SK-N-SH treated with all-trans-retinoic acid at 6 μM for 48 hours (cell line): ENCODE data around the gene ABR.
"Not testable (repeated sequence)": the region's sequence is repeated elsewhere in the genome, so short reads cannot be mapped to it uniquely, and the experiment has no call there.

ENCODE experiments used
- CREB5 ChIP-seq: fragments of 250-450 bp; sonication (Bioruptor Pico); IDR thresholded peaks from 2 replicates; pipeline ENCODE4 v1.5.1; 2020; ENCODE audit warnings: low read depth, mild to moderate bottlenecking, moderate library complexity
- CSDC2 ChIP-seq: fragments of 250-450 bp; sonication (Bioruptor Pico); IDR thresholded peaks from 2 replicates; pipeline ENCODE4 v1.5.0; 2020; ENCODE audit warnings: mild to moderate bottlenecking, moderate library complexity
- OSR1 ChIP-seq: fragments of 250-450 bp; sonication (Bioruptor Pico); IDR thresholded peaks from 2 replicates; pipeline ENCODE4 v1.8.0; 2022; ENCODE audit warnings: moderate library complexity, mild to moderate bottlenecking, inconsistent platforms
- PATZ1 ChIP-seq: fragments of 250-450 bp; sonication (Bioruptor Pico); IDR thresholded peaks from 2 replicates; pipeline ENCODE4 v1.8.0; 2020; ENCODE audit warnings: mild to moderate bottlenecking, moderate library complexity, borderline replicate concordance
- PPARA ChIP-seq: fragments of 250-450 bp; sonication (Bioruptor Pico); IDR thresholded peaks from 2 replicates; pipeline ENCODE4 v1.5.0; 2020; ENCODE audit warnings: mild to moderate bottlenecking, borderline replicate concordance
- RARB ChIP-seq: fragments of 250-450 bp; sonication (Bioruptor Pico); IDR thresholded peaks from 2 replicates; pipeline ENCODE4 v1.8.0; 2021; ENCODE audit warnings: mild to moderate bottlenecking, moderate library complexity
- TSHZ2 ChIP-seq: fragments of 250-450 bp; sonication (Bioruptor Pico); IDR thresholded peaks from 2 replicates; pipeline ENCODE4 v1.5.0; 2020; ENCODE audit warnings: mild to moderate bottlenecking, moderate library complexity
- ZC3H10 ChIP-seq: fragments of 250-450 bp; sonication (Bioruptor Pico); IDR thresholded peaks from 2 replicates; pipeline ENCODE4 v1.5.1; 2021; ENCODE audit warnings: mild to moderate bottlenecking, moderate library complexity
- ZFP30 ChIP-seq: fragments of 450-650 bp; formaldehyde crosslinking; IDR thresholded peaks from 2 replicates; pipeline ENCODE4 v1.5.0; 2022; ENCODE audit warnings: mild to moderate bottlenecking, moderate library complexity

- not testable (repeated sequence) for TF ChIP-seq PATZ1; PPARA (CRISPR knock-in tag); TSHZ2 (CRISPR knock-in tag); OSR1 (CRISPR knock-in tag); CREB5 (CRISPR knock-in tag); RARB (CRISPR knock-in tag); ZC3H10; ZFP30 (CRISPR knock-in tag); CSDC2 (CRISPR knock-in tag)
Observed at GRCh38 chr17:1073963-1074625, 105.7 kb downstream of the ABR start.
